GM19395 (cell line): ENCODE results near the gene TRAM2.

Experiments used
- ATAC-seq: cut with Tn5 transposase; IDR thresholded peaks from one replicate; pipeline ENCODE4 v1.9.1; 2021; ENCODE audit warnings: mild to moderate bottlenecking, moderate library complexity; ENCODE audit not compliant: unreplicated experiment

The TRAM2 gene

GRCh38 chr6:52512199-52512598 lies 64.7 kb downstream of the TRAM2 start:
- ATAC-seq: no peak

- no peak for ATAC-seq
Measured at GRCh38 chr6:52511572-52512151, 65.2 kb downstream of the TRAM2 start.

DNA sequence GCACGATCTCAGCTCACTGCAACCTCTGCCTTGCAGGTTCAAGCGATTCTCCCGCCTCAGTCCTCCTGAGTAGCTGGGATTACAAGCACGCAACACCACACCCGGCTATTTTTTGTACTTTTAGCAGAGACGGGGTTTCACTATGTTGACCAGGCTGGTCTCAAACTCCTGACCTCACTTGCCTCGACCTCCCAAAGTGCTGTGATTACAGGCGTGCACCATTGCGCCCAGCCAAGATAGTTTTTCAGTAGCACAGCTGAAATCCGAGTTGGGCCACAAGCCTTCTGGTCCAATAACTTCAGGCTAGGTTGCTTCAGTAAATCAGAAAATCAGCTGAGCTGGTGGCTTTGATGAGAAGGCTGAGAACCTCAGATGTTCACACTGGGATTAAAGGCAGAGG lies 65.7 kb downstream of the TRAM2 start:
- no peak for ATAC-seq

- no peak for ATAC-seq
Measured at GRCh38 chr6:52510213-52510562, 66.7 kb downstream of the TRAM2 start.

GRCh38 chr6:52509281-52510212 lies 67.3 kb downstream of the TRAM2 start:
- ATAC-seq: no peak

GRCh38 chr6:52508261-52508739 lies 68.6 kb downstream of the TRAM2 start:
- no peak for ATAC-seq

GRCh38 chr6:52507557-52508260 lies 69.2 kb downstream of the TRAM2 start:
- ATAC-seq: no peak

DNA sequence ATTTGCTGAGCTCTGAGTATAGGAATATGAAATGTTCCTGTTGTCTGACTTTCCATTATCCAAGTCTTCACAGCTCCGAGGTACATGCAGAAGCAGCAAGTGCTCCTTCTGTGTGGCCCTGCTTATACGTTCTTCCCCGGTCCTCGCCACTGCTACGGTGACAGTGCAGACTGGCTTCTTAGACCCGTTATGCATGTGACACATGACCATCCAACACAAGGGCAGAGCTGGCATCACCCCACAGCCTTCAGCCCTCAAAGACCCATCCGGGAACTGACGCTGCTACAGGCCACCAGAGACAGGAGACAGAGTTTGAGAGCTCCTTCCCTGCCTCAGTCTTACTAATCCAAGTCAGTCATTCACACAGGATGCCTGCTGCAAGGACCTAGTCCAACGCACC lies 70.4 kb downstream of the TRAM2 start:
- ATAC-seq: no peak

- ATAC-seq: no peak
Measured at GRCh38 chr6:52505726-52506409, 71.0 kb downstream of the TRAM2 start.

DNA sequence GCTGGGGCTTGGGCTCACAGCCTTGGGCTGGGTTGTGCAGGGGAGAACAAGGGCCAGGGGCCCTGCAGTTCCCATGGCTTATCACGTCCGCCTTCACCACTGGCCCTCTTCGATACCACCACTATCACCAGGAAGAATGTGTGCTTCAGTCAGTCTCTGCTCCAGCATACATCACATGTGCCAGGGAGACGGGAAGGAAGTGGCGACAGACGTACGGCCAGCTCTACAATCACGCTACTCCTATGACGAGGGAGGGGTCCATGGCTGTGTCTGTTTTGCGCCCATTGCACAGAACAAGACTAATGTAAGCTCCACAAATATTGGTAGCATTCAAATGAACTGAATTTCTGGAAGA lies 72.1 kb downstream of the TRAM2 start:
- no peak for ATAC-seq

GRCh38 chr6:52503851-52504781 lies 72.7 kb downstream of the TRAM2 start:
- ATAC-seq: no peak

- ATAC-seq: no peak
Measured at GRCh38 chr6:52503323-52503747, 73.5 kb downstream of the TRAM2 start.

DNA sequence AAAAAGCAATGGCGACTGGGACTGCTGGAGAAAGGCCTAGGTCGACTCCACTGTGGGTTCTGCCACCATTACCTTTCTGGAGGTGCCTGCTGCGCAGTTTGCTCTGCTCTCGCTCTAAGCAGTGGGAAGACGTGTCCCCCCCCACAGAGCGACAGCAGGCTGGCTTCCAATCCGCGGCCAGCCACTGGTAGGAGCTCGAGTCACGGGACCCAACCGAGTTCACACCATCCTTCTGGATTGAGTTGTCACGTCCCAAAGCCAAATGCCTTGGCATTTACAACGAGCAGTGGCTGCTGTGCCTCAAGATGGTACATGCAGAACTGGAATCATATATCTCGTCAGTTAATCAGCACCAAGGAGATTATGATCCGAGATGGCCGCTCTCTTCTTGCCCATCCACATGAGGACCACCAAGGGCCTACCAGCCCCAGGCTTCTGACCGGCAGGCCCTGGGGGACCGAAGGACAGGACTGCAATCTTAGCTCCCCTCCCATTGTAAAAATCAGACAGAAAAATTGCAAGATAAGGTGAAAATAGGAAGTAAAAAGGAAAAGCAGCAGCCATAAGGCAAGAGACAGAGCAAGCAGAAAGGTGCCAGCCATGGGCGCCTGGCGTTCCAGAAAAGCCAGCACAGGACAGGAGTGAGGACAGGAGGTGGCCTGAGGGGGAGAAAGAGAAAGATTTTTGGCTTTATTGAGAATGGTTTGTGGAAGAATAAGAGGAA lies 74.4 kb downstream of the TRAM2 start:
- no peak for ATAC-seq

GRCh38 chr6:52500238-52501129 lies 76.4 kb downstream of the TRAM2 start:
- ATAC-seq: no peak

GRCh38 chr6:52499681-52500236 lies 77.1 kb downstream of the TRAM2 start:
- no peak for ATAC-seq

DNA sequence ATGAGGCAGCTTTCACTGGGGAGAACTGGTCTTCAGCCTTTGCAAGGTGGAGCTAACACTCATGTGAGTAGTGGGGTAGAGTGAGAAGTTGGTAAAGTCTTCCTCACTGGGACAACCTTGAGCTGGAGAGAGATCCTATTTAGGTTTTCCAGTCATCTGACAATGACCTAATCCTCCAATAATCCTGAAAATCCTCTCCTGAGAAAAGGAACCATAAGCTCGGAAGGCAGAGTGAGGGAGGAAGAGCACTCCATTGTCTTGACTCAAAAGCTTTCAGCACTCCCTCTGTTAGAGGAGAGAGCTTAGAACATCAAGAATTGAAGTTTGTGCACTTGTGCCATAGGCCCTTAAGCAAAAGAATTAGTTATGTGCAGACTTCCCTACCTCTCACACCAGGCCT lies 77.8 kb downstream of the TRAM2 start:
- no peak for ATAC-seq

DNA sequence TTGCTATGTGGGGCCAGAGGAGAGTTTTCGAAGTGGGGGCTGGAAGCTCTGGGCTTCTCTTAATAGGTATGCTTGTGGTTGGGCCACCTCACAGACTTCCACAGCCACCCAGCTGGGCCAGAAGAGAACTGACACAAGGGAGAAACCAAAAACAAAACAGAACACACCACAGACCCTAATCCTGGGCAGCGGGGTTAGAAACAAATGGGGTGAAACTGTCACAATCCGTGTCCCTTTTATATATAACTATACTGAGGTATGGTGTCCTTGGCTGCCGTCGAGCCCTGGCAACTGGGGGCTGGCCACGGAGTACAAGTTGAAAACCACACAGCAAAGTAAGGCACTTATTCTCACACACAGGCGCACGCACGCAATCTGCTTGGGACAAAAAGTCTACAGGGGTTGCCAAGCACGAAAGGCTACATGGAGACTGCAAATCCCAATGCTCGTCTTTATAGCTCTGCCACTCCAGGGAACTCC lies 78.3 kb downstream of the TRAM2 start:
- peak; percentile 50 for ATAC-seq
